CD14-positive monocyte (primary cell): ENCODE measurements around the gene NTRK2. TPM values are rescaled to one million over a fixed set of nuclear protein-coding genes. Genes with fewer than 3 reads are reported as not detected.

Source experiments
- DNase-seq, 3 donors: peaks; one replicate each; pipeline ENCODE4 v3.0.0-alpha.2; 2011 to 2022
- H2AFZ ChIP-seq: 2 replicates; pipeline ENCODE4 v1.6.0; 2012; ENCODE audit warnings: mild to moderate bottlenecking, low read depth, low read length, inconsistent platforms; ENCODE audit not compliant: insufficient read depth, poor library complexity, severe bottlenecking
- H3K27ac ChIP-seq, 2 donors: 1 replicate in 1 of 2; 2 replicates in 1 of 2; pipeline ENCODE4 v1.5.1; 2012 to 2013; ENCODE audit warnings: low read length in 2 of 2, control low read depth in 1 of 2, inconsistent platforms in 1 of 2, low read depth in 1 of 2, mild to moderate bottlenecking in 1 of 2
- H3K27me3 ChIP-seq, 2 donors: one replicate each; pipeline versions ENCODE4 v1.6.0 to v1.6.1; 2011 to 2013; ENCODE audit warnings: low read length in 2 of 2; ENCODE audit not compliant: control insufficient read depth in 2 of 2, insufficient read depth in 2 of 2
- H3K36me3 ChIP-seq, 2 donors: replicated peaks in 1 of 2; 1 replicate in 1 of 2; 2 replicates in 1 of 2; pipeline versions ENCODE4 v1.5.1 to v1.6.1; 2012 to 2013; ENCODE audit warnings: low read length in 2 of 2, control low read depth in 1 of 2, inconsistent platforms in 1 of 2, mild to moderate bottlenecking in 1 of 2; ENCODE audit not compliant: insufficient read depth in 2 of 2, control insufficient read depth in 1 of 2
- H3K4me1 ChIP-seq, 2 donors: 1 replicate in 1 of 2; 2 replicates in 1 of 2; pipeline versions ENCODE4 v1.5.1 to v1.6.1; 2012 to 2013; ENCODE audit warnings: low read length in 2 of 2, control low read depth in 1 of 2, inconsistent platforms in 1 of 2, mild to moderate bottlenecking in 1 of 2, moderate library complexity in 1 of 2; ENCODE audit not compliant: insufficient read depth in 2 of 2, control insufficient read depth in 1 of 2
- H3K4me2 ChIP-seq: replicated peaks from 2 replicates; pipeline ENCODE3; 2012; ENCODE audit warnings: low read length, moderate library complexity, mild to moderate bottlenecking; ENCODE audit not compliant: poor library complexity, severe bottlenecking; ENCODE audit errors: extremely low read depth
- H3K4me3 ChIP-seq, 3 experiments: fragments of 200-600 bp in 1 of 3; sonication (generic) in 1 of 3; replicated peaks in 1 of 3; 1 replicate in 2 of 3; 2 replicates in 1 of 3; pipeline ENCODE4 v1.5.1; 2011 to 2013; ENCODE audit warnings: low read length in 3 of 3, mild to moderate bottlenecking in 3 of 3, control low read depth in 2 of 3, low read depth in 2 of 3, inconsistent platforms in 1 of 3, moderate library complexity in 1 of 3
- H3K79me2 ChIP-seq: 2 replicates; pipeline ENCODE4 v1.6.0; 2012; ENCODE audit warnings: mild to moderate bottlenecking, control low read depth, inconsistent platforms, low read length, moderate library complexity; ENCODE audit not compliant: insufficient read depth
- H3K9ac ChIP-seq: 2 replicates; pipeline ENCODE4 v1.6.0; 2017; ENCODE audit warnings: low read length, mild to moderate bottlenecking; ENCODE audit not compliant: insufficient read depth, poor library complexity, severe bottlenecking
- H3K9me3 ChIP-seq, 2 donors: replicated peaks in 1 of 2; 1 replicate in 1 of 2; 2 replicates in 1 of 2; pipeline versions ENCODE4 v1.5.1 to v1.6.1; 2012 to 2013; ENCODE audit warnings: low read length in 2 of 2, control low read depth in 1 of 2; ENCODE audit not compliant: control insufficient read depth in 1 of 2, insufficient read depth in 1 of 2
- H4K20me1 ChIP-seq: 2 replicates; pipeline ENCODE4 v1.6.0; 2012; ENCODE audit warnings: mild to moderate bottlenecking, low read length, control low read depth, moderate library complexity; ENCODE audit not compliant: insufficient read depth
- H3K27ac Mint-ChIP-seq, 7 donors: one replicate each; pipeline ENCODE4 v1.8.0; 2020; ENCODE audit warnings: mild to moderate bottlenecking in 7 of 7, mixed read lengths in 7 of 7, moderate library complexity in 6 of 7, inconsistent platforms in 2 of 7
- H3K27me3 Mint-ChIP-seq, 3 donors: one replicate each; pipeline ENCODE4 v1.8.0; 2021 to 2022; ENCODE audit warnings: low read depth in 3 of 3, mild to moderate bottlenecking in 3 of 3, mixed read lengths in 3 of 3, moderate library complexity in 3 of 3, inconsistent platforms in 1 of 3
- H3K36me3 Mint-ChIP-seq, 2 donors: one replicate each; pipeline ENCODE4 v1.8.0; 2020; ENCODE audit warnings: mixed read lengths in 2 of 2, inconsistent platforms in 1 of 2, mild to moderate bottlenecking in 1 of 2
- H3K4me1 Mint-ChIP-seq: one replicate; pipeline ENCODE4 v1.8.0; 2020; ENCODE audit warnings: mild to moderate bottlenecking, mixed read lengths
- H3K4me3 Mint-ChIP-seq, 2 donors: one replicate each; pipeline ENCODE4 v1.8.0; 2020; ENCODE audit warnings: mild to moderate bottlenecking in 2 of 2, mixed read lengths in 2 of 2, moderate library complexity in 1 of 2
- H3K9me3 Mint-ChIP-seq, 7 donors: one replicate each; pipeline ENCODE4 v1.8.0; 2020 to 2022; ENCODE audit warnings: mixed read lengths in 7 of 7, mild to moderate bottlenecking in 6 of 7, moderate library complexity in 6 of 7, inconsistent platforms in 2 of 7
- CTCF ChIP-seq: fragments of 200-600 bp; IDR thresholded peaks from one replicate; pipeline ENCODE4 v1.8.0; 2022; ENCODE audit warnings: antibody characterized with exemption, mild to moderate bottlenecking
- WGBS: methylation state at CpG from one replicate; pipeline ENCODE4 v1.1.5; 2013; ENCODE audit warnings: missing lambda C conversion rate; ENCODE audit not compliant: insufficient coverage; 5-methylcytosine and 5-hydroxymethylcytosine counted together
- intact Hi-C, 2 donors: fragments of 100-400 bp; cut with micrococcal nuclease; formaldehyde crosslinking; loops; one replicate each; pipeline versions ENCODE4 v1.15.0 to v1.15.1; 2023
- polyA plus RNA-seq, 3 donors: library from polyadenylated mRNA; depleted of rRNA in 1 of 3; unstranded in 2 of 3; stranded (reverse) in 1 of 3; fragments of 300-500 nt in 2 of 3; fragments of >200 nt in 1 of 3; fragmentation: Illumina TruSeq in 2 of 3; gene quantifications; 1 replicate in 2 of 3; 2 replicates in 1 of 3; pipeline ENCODE4 v1.2.3, GENCODE V29; 2012 to 2021

Gene NTRK2
- polyA plus RNA-seq, 3 donors: not detected

- Histone ChIP-seq H3K79me2 (no peaks in the 10 kb centered on the region), H2AFZ (no peak overlapping the region), H3K36me3 (no peaks in the 10 kb centered on the region), H3K27ac (no peak overlapping the region), H4K20me1 (no peaks in the 10 kb centered on the region), H3K9ac (no peak overlapping the region), H3K4me2 (no peak overlapping the region), H3K4me3 (no peak overlapping the region), H3K27me3 (no peaks in the 10 kb centered on the region), H3K9me3 (no peaks in the 10 kb centered on the region), H3K4me1 (no peaks in the 10 kb centered on the region)
- Mint-ChIP-seq H3K27ac (no peak overlapping the region), H3K9me3 (no peaks in the 10 kb centered on the region), H3K27me3 (peaks cover 4 to 20% (median 9%) of the 10 kb centered on the region in 3 donors), H3K4me1 (no peaks in the 10 kb centered on the region), H3K36me3 (no peaks in the 10 kb centered on the region), H3K4me3 (no peak overlapping the region)
- intact Hi-C loops: no loop called here
- no peak for DNase-seq
- TF ChIP-seq CTCF: no peak
These were observed 34.3 kb downstream of the NTRK2 start for GRCh38 chr9:84703793-84704192.

GRCh38 chr9:84705128-84705527, 35.6 kb downstream of the NTRK2 start:
- Histone ChIP-seq H3K4me3 (no peak overlapping the region), H3K4me1 (peaks cover 0 to 7% of the 10 kb centered on the region in 2 donors), H3K9me3 (no peaks in the 10 kb centered on the region), H3K36me3 (no peaks in the 10 kb centered on the region), H3K9ac (no peak overlapping the region), H3K4me2 (no peak overlapping the region), H4K20me1 (no peaks in the 10 kb centered on the region), H2AFZ (no peak overlapping the region), H3K27ac (no peak overlapping the region), H3K79me2 (no peaks in the 10 kb centered on the region), H3K27me3 (peaks cover 0 to 2% of the 10 kb centered on the region in 2 donors)
- TF ChIP-seq CTCF: no peak
- H3K9me3 Mint-ChIP-seq: no peaks in the 10 kb centered on the region
- H3K4me1 Mint-ChIP-seq: peaks cover 11% of the 10 kb centered on the region
- WGBS: 97% methylated on average over 4 of the region's 5 CpGs
- no peak overlapping the region for H3K4me3 Mint-ChIP-seq
- no peak for DNase-seq
- peaks cover 4 to 16% (median 7%) of the 10 kb centered on the region in 3 donors for H3K27me3 Mint-ChIP-seq
- intact Hi-C loops: no loop called here
- no peak overlapping the region for H3K27ac Mint-ChIP-seq
- H3K36me3 Mint-ChIP-seq: no peaks in the 10 kb centered on the region
